GM23338 (cell line): Measurements from ENCODE around the gene ZNF385B. TPM values are rescaled to one million over a fixed set of nuclear protein-coding genes. Genes with fewer than 3 reads are reported as not detected.
A peak's percentile ranks its signal among the peaks of the same experiment; 100 is the strongest.

Experiments
- ATAC-seq: fragments of 200-7000 bp; cut with Tn5 transposase; 3 replicates; pipeline ENCODE4 v1.9.1; 2020
- DNase-seq: peaks from one replicate; pipeline ENCODE4 v3.0.0-alpha.2; 2015; ENCODE audit warnings: low spot score
- H2AFZ ChIP-seq: fragments of 200-600 bp; sonication (generic); 2 replicates; pipeline ENCODE4 v1.8.0; 2016; ENCODE audit warnings: antibody characterized with exemption, mild to moderate bottlenecking, moderate library complexity
- H3F3A ChIP-seq: fragments of 200-600 bp; sonication (generic); replicated peaks from 2 replicates; pipeline ENCODE4 v1.8.0; 2017; ENCODE audit warnings: antibody characterized with exemption, mixed run types, low read depth
- H3K27ac ChIP-seq: fragments of 200-600 bp; sonication (generic); 2 replicates; pipeline ENCODE4 v1.6.1; 2016; ENCODE audit warnings: low read depth
- H3K27me3 ChIP-seq: fragments of 200-600 bp; sonication (generic); 2 replicates; pipeline ENCODE4 v1.8.0; 2016; ENCODE audit warnings: mild to moderate bottlenecking, mixed run types, moderate library complexity; ENCODE audit not compliant: insufficient read depth
- H3K36me3 ChIP-seq: fragments of 200-600 bp; sonication (generic); 2 replicates; pipeline ENCODE4 v1.8.0; 2016; ENCODE audit warnings: mild to moderate bottlenecking; ENCODE audit not compliant: insufficient read depth
- H3K4me1 ChIP-seq: fragments of 200-600 bp; sonication (generic); 2 replicates; pipeline ENCODE4 v1.8.0; 2016; ENCODE audit warnings: mild to moderate bottlenecking, moderate library complexity; ENCODE audit not compliant: insufficient read depth
- H3K4me2 ChIP-seq: fragments of 200-600 bp; sonication (generic); 2 replicates; pipeline ENCODE4 v1.7.1; 2017; ENCODE audit warnings: mixed run types
- H3K4me3 ChIP-seq: fragments of 200-600 bp; sonication (generic); 2 replicates; pipeline ENCODE4 v1.6.1; 2016; ENCODE audit warnings: mixed run types
- H3K79me2 ChIP-seq: fragments of 200-600 bp; sonication (generic); replicated peaks from 2 replicates; pipeline ENCODE4 v1.8.0; 2017; ENCODE audit warnings: mild to moderate bottlenecking; ENCODE audit not compliant: insufficient read depth
- H3K9me2 ChIP-seq: fragments of 200-600 bp; sonication (generic); 2 replicates; pipeline ENCODE4 v1.8.0; 2017; ENCODE audit not compliant: insufficient read depth
- H4K20me1 ChIP-seq: fragments of 200-600 bp; sonication (generic); replicated peaks from 2 replicates; pipeline ENCODE4 v1.8.0; 2017; ENCODE audit warnings: mild to moderate bottlenecking; ENCODE audit not compliant: insufficient read depth
- H3K27ac Mint-ChIP-seq: 2 replicates; pipeline ENCODE4 v1.8.0; 2020; ENCODE audit warnings: inconsistent platforms, mild to moderate bottlenecking, moderate library complexity, mixed read lengths
- H3K27me3 Mint-ChIP-seq: 3 replicates; pipeline ENCODE4 v1.8.0; 2022; ENCODE audit warnings: low read depth, mild to moderate bottlenecking, moderate library complexity, mixed read lengths, inconsistent platforms; ENCODE audit not compliant: insufficient read depth, poor library complexity
- H3K36me3 Mint-ChIP-seq: 3 replicates; pipeline ENCODE4 v1.8.0; 2021; ENCODE audit warnings: low read depth, mild to moderate bottlenecking, inconsistent platforms, moderate library complexity, mixed read lengths
- H3K4me1 Mint-ChIP-seq: 3 replicates; pipeline ENCODE4 v1.8.0; 2020; ENCODE audit warnings: mild to moderate bottlenecking, inconsistent platforms, mixed read lengths
- H3K4me3 Mint-ChIP-seq: 3 replicates; pipeline ENCODE4 v1.8.0; 2021; ENCODE audit warnings: moderate library complexity, mild to moderate bottlenecking, inconsistent platforms, mixed read lengths
- H3K9me3 Mint-ChIP-seq: 3 replicates; pipeline ENCODE4 v1.8.0; 2020; ENCODE audit warnings: moderate library complexity, mild to moderate bottlenecking, inconsistent platforms, mixed read lengths
- EZH2 ChIP-seq: fragments of 200-600 bp; sonication (generic); IDR thresholded peaks from one replicate; pipeline ENCODE4 v1.8.0; 2017; ENCODE audit warnings: antibody characterized with exemption, mild to moderate bottlenecking, low read depth; ENCODE audit not compliant: unreplicated experiment
- EZH2phosphoT487 ChIP-seq: fragments of 200-600 bp; sonication (generic); IDR thresholded peaks from one replicate; pipeline ENCODE4 v1.8.1; 2018; ENCODE audit warnings: antibody characterized with exemption; ENCODE audit not compliant: unreplicated experiment
- JUNB ChIP-seq: IDR thresholded peaks from one replicate; pipeline ENCODE4 v1.6.1; 2016; ENCODE audit warnings: antibody characterized with exemption; ENCODE audit not compliant: unreplicated experiment
- NANOG ChIP-seq: IDR thresholded peaks from 2 replicates; pipeline ENCODE4 v1.6.1; 2016; ENCODE audit warnings: antibody characterized with exemption, borderline replicate concordance
- REST ChIP-seq: IDR thresholded peaks from one replicate; pipeline ENCODE4 v1.6.1; 2018; ENCODE audit warnings: antibody characterized with exemption; ENCODE audit not compliant: unreplicated experiment
- STAT1 ChIP-seq: IDR thresholded peaks from one replicate; pipeline ENCODE4 v1.6.1; 2016; ENCODE audit warnings: antibody characterized with exemption; ENCODE audit not compliant: unreplicated experiment
- ZNF114 ChIP-seq: fragments of 250-450 bp; sonication (Bioruptor Pico); IDR thresholded peaks from 2 replicates; pipeline ENCODE4 v1.5.0; 2020; ENCODE audit warnings: mild to moderate bottlenecking, moderate library complexity
- ZNF462 ChIP-seq: fragments of 250-450 bp; sonication (Bioruptor Pico); IDR thresholded peaks from 2 replicates; pipeline ENCODE4 v1.5.0; 2020; ENCODE audit warnings: mild to moderate bottlenecking, moderate library complexity
- polyA plus RNA-seq: library from polyadenylated mRNA; unstranded; fragments of >200 nt; fragmentation: Nextera tagmentation; extraction: Ambion mirVana; gene quantifications from 2 replicates; pipeline ENCODE4 v1.2.1, GENCODE V29; 2016
- total RNA-seq: library from RNA; depleted of rRNA; stranded (reverse); fragments of >200 nt; shearing (Covaris generic); gene quantifications from 2 replicates; pipeline ENCODE4 v1.2.3, GENCODE V29; 2014

ZNF385B gene
- total and polyA plus RNA-seq, 2 experiments from 2014 or later = 1.5 to 4.6 TPM

GRCh38 chr2:179592167-179592936 lies 269.1 kb downstream of the ZNF385B start:
- no peaks in the 10 kb centered on the region for H3K36me3 Mint-ChIP-seq
- no peak overlapping the region for H3K4me2 ChIP-seq

More at GRCh38 chr2:179592167-179592936, 269.1 kb downstream of the ZNF385B start:
- no peak overlapping the region for H2AFZ ChIP-seq
- no peaks in the 10 kb centered on the region for H3K79me2 ChIP-seq
- H3K4me1 ChIP-seq = peaks cover 13% of the 10 kb centered on the region; the same call in 1 of the 2 replicates
- H3K27me3 ChIP-seq = no peaks in the 10 kb centered on the region
- H3K27ac Mint-ChIP-seq = peak overlapping the region; percentile 79
- no peaks in the 10 kb centered on the region for H3F3A ChIP-seq
- no peaks in the 10 kb centered on the region for H3K9me3 Mint-ChIP-seq
- H3K27me3 Mint-ChIP-seq = no peaks in the 10 kb centered on the region
- TF ChIP-seq EZH2 = no peak
- no peak for TF ChIP-seq EZH2phosphoT487
- no peak for TF ChIP-seq STAT1
- no peak for TF ChIP-seq REST
- no peak for TF ChIP-seq ZNF114
- TF ChIP-seq ZNF462 (CRISPR knock-in tag) = no peak
- TF ChIP-seq JUNB = no peak
- TF ChIP-seq NANOG = no peak
- H3K4me3 Mint-ChIP-seq = no peak overlapping the region
- no peak for DNase-seq
- no peak overlapping the region for H3K27ac ChIP-seq
- no peak overlapping the region for H3K4me3 ChIP-seq
- no peaks in the 10 kb centered on the region for H3K36me3 ChIP-seq
- H3K4me1 Mint-ChIP-seq = peaks cover 26% of the 10 kb centered on the region
- H4K20me1 ChIP-seq = no peaks in the 10 kb centered on the region
- peaks cover 2% of the 10 kb centered on the region; the same call in 1 of the 2 replicates for H3K9me2 ChIP-seq
- no peak for ATAC-seq
